GM15510 (cell line): Measurements from ENCODE around the gene NUDT4B.
"Not testable (repeated sequence)": the region's sequence is repeated elsewhere in the genome, so short reads cannot be mapped to it uniquely, and the experiment has no call there.

Experiments
- POLR2A ChIP-seq: IDR thresholded peaks from 3 replicates; pipeline ENCODE4 v1.6.1; 2011; ENCODE audit warnings: borderline replicate concordance; ENCODE audit not compliant: insufficient read length; ENCODE audit errors: extremely low read depth

The NUDT4B gene

DNA sequence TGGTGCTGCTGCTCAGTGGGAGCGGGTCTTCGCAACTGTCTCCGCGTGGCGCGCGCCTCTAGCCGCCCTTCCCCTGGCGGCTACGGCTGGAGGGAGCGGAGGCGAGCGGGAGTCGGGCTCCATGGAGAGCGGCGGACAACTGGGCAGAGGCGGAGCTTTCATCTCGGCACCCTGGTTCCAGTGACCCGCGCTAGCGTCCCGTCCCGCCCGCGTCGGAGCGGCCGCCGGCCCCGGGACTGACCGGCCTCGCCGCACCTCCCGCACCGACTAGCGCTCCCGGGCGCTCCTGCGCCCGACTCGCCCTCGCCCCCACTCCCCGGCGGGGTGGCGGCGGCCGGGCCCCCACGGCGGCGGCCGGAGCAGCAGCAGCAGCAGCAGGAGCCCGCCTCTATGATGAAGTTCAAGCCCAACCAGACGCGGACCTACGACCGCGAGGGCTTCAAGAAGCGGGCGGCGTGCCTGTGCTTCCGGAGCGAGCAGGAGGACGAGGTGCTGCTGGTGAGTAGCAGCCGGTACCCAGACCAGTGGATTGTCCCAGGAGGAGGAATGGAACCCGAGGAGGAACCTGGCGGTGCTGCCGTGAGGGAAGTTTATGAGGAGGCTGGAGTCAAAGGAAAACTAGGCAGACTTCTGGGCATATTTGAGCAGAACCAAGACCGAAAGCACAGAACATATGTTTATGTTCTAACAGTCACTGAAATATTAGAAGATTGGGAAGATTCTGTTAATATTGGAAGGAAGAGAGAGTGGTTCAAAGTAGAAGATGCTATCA, at the start of gene NUDT4B:
Gene NUDT4B, plus strand, starts transcription at position 212 of the 772 bp plus-strand sequence. Its CDS starts 179 bp downstream, at position 391.
- TF ChIP-seq POLR2A = not testable (repeated sequence)
